Mucosa of rectum (tissue), 2 donors: ENCODE results near the gene EPHA3.

Source experiments
- H3K27ac ChIP-seq, 2 donors: one replicate each; pipeline ENCODE4 v1.7.0; 2013; ENCODE audit warnings: inconsistent platforms in 2 of 2, low read depth in 2 of 2, low read length in 2 of 2
- H3K27me3 ChIP-seq, 2 donors: one replicate each; pipeline ENCODE4 v1.7.0; 2013; ENCODE audit warnings: low read length in 2 of 2; ENCODE audit not compliant: control insufficient read depth in 2 of 2, insufficient read depth in 2 of 2
- H3K36me3 ChIP-seq, 2 donors: one replicate each; pipeline ENCODE4 v1.7.0; 2013; ENCODE audit warnings: low read length in 2 of 2; ENCODE audit not compliant: control insufficient read depth in 2 of 2, insufficient read depth in 2 of 2
- H3K4me1 ChIP-seq, 2 donors: one replicate each; pipeline ENCODE4 v1.7.0; 2013; ENCODE audit warnings: low read length in 2 of 2, mild to moderate bottlenecking in 1 of 2; ENCODE audit not compliant: control insufficient read depth in 2 of 2, insufficient read depth in 2 of 2
- H3K4me3 ChIP-seq, 2 donors: one replicate each; pipeline ENCODE4 v1.7.0; 2013; ENCODE audit warnings: low read length in 2 of 2
- H3K9ac ChIP-seq, 2 donors: one replicate each; pipeline ENCODE4 v1.7.0; 2013; ENCODE audit warnings: low read length in 2 of 2, low read depth in 1 of 2, mild to moderate bottlenecking in 1 of 2
- H3K9me3 ChIP-seq, 2 donors: one replicate each; pipeline ENCODE4 v1.7.0; 2013; ENCODE audit warnings: low read length in 2 of 2; ENCODE audit not compliant: control insufficient read depth in 2 of 2
- donor health status: healthy.
- donor health status: Normal muscosa, but diverticular disease.

The EPHA3 gene

DNA sequence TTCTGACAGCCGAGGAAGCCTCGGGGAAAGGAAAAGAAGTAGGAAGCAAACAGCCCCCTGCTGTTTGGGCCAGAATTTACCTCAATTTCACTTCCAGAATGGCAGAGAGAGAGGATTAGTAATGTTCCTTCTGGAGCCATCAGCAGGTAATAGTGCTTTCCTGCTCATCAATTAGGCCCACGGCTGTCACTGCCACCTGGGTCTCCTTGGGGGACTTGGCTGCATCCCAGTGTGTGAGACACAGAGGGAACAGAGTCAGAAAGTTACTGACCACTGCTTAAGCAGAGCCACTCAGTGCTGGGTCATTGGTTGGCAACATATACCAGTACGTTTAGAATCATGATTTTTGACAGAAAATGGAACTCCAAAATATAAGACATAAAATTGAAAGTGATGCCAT, 397.0 kb downstream of the EPHA3 start:
- H3K9ac ChIP-seq = no peak overlapping the region
- H3K4me3 ChIP-seq = no peak overlapping the region
- no peak overlapping the region for H3K27ac ChIP-seq
- no peaks in the 10 kb centered on the region for H3K36me3 ChIP-seq
- H3K27me3 ChIP-seq = no peaks in the 10 kb centered on the region
- H3K9me3 ChIP-seq = no peaks in the 10 kb centered on the region
- H3K4me1 ChIP-seq = no peaks in the 10 kb centered on the region

DNA sequence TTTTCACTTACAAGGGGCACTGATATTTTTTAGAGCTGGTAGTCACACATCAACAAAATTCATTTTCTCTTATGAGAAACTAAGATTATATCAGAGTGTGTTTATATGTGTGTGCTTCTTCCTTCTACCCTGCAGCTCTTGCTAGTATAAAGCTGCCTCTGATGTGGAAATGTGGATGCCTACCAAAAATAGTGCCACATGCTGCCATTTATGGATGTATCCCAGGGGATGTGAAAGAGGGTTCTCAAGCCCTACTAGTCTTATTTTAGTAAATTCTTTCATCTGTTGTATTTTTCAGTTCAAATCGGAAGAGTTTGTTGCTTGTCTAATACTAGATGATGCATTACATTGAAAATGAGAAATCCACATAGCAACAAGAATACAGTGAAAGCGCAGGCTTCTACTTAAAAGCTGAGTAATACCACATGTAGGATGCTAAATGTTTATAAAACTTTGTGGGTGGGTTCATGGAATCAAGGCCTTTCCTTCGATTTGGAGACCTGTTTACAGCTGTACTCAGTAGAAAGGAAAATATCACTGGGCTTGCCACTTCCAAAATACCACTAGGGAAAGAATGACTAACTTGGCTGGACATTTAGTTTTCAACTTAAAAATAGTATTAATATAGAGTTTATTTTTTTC, 399.2 kb downstream of the EPHA3 start:
- Histone ChIP-seq H3K9ac (no peak overlapping the region), H3K27ac (no peak overlapping the region), H3K27me3 (no peaks in the 10 kb centered on the region), H3K4me3 (no peak overlapping the region), H3K9me3 (no peaks in the 10 kb centered on the region), H3K36me3 (no peaks in the 10 kb centered on the region), H3K4me1 (no peaks in the 10 kb centered on the region)

DNA sequence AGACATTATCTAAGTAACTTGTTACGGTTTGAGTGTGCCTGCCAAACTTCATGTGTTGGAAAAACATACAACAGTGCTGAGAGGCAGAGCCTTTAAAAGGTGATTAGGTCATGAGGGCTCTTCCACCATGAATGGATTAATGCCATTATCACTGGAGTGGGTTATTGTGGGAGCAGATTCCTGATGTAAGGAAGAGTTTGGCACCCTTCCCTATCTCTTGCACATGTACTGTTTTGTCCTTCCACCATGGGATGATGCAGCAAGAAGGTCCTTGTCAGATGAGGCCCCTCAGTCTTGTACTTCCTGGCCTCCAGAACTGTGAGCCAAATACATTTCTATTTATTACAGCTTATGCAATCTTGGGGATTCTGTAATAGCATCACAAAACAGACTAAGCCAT, 413.9 kb downstream of the EPHA3 start:
- Histone ChIP-seq H3K36me3 (no peaks in the 10 kb centered on the region), H3K9ac (no peak overlapping the region), H3K4me3 (no peak overlapping the region), H3K4me1 (no peaks in the 10 kb centered on the region), H3K27ac (no peak overlapping the region), H3K9me3 (no peaks in the 10 kb centered on the region), H3K27me3 (no peaks in the 10 kb centered on the region)

DNA sequence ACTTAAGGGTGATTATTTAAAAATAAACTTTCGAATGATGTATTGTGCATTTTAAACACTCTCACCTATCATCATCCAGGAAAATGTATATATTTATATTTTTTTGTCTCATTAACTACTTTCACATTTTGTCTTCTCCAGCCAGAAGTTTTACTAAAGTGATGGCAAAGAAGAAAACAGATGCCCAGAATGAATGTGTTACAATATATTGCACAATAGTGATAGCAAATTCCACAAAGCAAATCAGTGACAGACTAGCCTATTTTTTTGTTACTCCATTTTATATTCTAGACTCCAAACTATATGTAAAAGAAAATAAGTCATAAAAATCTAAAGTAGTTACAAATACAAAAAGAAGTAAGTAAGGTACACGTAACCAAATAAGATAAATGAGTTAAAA, 414.7 kb downstream of the EPHA3 start:
- Histone ChIP-seq H3K4me3 (no peak overlapping the region), H3K9ac (no peak overlapping the region), H3K36me3 (no peaks in the 10 kb centered on the region), H3K27me3 (no peaks in the 10 kb centered on the region), H3K4me1 (no peaks in the 10 kb centered on the region), H3K27ac (no peak overlapping the region), H3K9me3 (no peaks in the 10 kb centered on the region)

DNA sequence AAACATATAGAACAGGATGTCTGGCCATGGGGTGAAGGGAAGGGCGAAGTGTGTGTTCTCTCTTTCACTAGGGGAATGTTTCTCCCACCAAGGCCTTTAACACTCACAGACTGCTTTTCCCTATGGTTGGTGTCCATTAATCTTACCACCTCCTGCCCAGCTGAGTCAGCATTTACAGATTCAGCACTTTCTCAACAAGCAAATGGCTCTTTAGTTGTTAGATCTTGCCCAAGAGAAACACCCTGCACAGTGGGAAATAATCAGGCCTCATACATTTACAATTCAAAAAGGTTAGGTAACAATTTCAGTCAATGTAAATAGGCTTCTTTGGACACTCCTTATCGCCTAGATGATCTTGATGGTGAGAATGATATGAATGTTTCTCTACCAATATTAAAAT, 418.2 kb downstream of the EPHA3 start:
- Histone ChIP-seq H3K4me3 (no peak overlapping the region), H3K27ac (no peak overlapping the region), H3K9ac (no peak overlapping the region), H3K27me3 (no peaks in the 10 kb centered on the region), H3K4me1 (no peaks in the 10 kb centered on the region), H3K9me3 (no peaks in the 10 kb centered on the region), H3K36me3 (no peaks in the 10 kb centered on the region)

DNA sequence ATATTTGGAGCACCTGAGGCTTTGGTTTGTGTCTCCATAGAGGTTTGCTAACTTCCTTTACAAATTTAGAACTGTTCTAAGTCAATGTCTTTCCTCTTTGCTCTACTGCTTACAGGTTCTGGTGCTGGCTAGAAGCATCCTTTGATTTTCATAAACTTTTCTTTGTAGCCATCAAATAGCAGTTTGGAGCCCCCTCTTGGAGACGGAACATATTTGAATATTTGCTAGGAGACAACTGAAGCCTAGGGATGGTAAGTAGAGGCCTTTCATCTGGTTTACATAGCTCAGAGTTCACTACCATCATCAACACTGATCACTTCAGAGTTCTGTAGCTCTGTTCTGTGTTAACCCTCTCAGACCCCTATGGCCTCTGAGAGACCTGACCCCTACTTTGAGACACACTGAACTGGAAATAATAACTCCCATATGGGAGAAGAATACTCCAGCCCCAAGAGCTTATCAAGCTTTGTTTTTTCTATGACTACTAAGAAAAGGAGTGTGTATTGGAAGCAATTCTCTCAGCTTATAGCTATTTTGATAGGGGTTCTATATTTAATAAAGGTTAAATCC, 420.4 kb downstream of the EPHA3 start:
- no peak overlapping the region for H3K27ac ChIP-seq
- H3K36me3 ChIP-seq = no peaks in the 10 kb centered on the region
- no peaks in the 10 kb centered on the region for H3K9me3 ChIP-seq
- H3K4me1 ChIP-seq = no peaks in the 10 kb centered on the region
- H3K4me3 ChIP-seq = no peak overlapping the region
- no peak overlapping the region for H3K9ac ChIP-seq
- H3K27me3 ChIP-seq = no peaks in the 10 kb centered on the region
